Skin epidermis (tissue), 12 donors: ENCODE data around the gene TMPRSS3.

Experiments
- H3K27ac ChIP-seq, 21 experiments: fragments of 200-600 bp; sonication (generic) in 11 of 21; one replicate each; pipeline ENCODE4 v1.5.0; 2020; ENCODE audit warnings: mild to moderate bottlenecking in 3 of 21, inconsistent platforms in 2 of 21, moderate library complexity in 2 of 21
- H3K4me3 ChIP-seq, 7 experiments: fragments of 200-600 bp; sonication (generic) in 2 of 7; one replicate each; pipeline ENCODE4 v1.5.0; 2020; ENCODE audit warnings: inconsistent platforms in 2 of 7, mild to moderate bottlenecking in 2 of 7, moderate library complexity in 1 of 7

Gene TMPRSS3

GRCh38 chr21:42429856-42430255, 34.0 kb upstream of the TMPRSS3 start:
- H3K27ac ChIP-seq = no peak overlapping the region
- no peak overlapping the region for H3K4me3 ChIP-seq

DNA sequence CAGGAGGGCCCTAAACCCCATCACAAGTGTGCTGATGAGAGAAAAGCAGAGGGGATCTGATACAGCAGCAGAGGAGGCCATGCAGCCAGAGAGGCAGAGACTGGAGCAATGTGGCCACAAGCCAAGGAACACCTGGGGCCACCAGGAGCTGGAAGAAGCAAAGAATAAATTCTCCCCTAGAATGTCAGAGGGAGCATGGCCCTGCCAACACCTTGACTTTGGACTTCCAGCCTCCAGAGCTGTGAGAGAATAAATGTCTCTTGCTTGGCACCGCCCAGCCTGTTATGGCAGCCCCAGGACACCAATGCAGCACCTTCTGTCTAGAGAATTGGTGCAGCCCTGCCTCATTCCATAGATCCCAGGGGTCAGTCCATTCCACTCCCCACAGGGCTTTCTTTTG, 33.2 kb upstream of the TMPRSS3 start:
- H3K4me3 ChIP-seq = no peak overlapping the region
- H3K27ac ChIP-seq = no peak overlapping the region

DNA sequence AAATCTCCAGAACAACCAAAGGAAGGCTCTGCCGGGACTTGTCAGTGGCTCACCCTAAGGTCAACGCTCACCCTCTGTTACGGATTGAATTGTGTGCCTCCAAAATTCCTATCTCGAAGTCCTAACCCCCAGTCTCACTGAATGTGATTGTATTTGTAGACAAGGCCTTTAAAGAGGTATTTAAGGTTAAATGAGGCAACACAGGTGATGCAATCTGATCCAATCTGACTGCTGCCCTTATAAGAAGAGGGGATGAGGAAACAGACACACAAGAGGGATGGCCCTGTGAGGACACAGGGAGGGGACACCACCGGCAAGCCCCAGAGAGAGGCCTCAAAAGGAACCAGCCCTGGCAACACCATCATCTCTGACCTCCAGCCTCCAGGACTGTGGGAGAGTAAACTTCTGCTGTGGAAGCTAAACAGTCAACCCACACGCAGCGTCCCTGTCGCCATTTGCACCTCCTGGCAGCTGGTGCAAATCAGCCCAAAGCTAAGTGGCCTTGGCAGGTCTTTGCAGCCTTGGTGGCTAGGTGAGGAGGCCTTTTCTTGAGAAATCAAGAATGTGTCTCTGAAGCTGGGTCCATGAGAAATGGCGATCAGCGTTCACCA, 32.1 kb upstream of the TMPRSS3 start:
- no peak overlapping the region for H3K27ac ChIP-seq
- H3K4me3 ChIP-seq = no peak overlapping the region

GRCh38 chr21:42426876-42427480, 31.1 kb upstream of the TMPRSS3 start:
- Histone ChIP-seq H3K4me3 (no peak overlapping the region), H3K27ac (no peak overlapping the region)

DNA sequence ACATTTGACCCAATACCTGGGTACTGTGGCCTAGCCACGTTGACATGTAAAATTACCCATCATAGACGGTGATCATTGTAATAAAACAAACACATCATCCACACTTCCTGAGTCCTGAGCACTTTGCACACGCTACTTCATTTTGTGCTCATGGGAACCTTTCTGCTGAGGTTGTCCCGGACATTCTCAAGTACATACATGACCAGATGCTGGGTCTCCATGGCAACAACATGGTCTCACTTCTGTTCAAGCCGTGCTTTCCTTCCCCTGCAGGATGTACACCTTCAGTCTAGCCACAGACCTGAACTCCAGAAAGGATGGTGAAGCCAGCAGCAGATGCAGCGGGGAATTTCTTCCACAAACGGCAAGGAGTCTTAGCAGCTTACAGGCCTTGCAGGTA, 30.6 kb upstream of the TMPRSS3 start:
- no peak overlapping the region for H3K4me3 ChIP-seq
- no peak overlapping the region for H3K27ac ChIP-seq

DNA sequence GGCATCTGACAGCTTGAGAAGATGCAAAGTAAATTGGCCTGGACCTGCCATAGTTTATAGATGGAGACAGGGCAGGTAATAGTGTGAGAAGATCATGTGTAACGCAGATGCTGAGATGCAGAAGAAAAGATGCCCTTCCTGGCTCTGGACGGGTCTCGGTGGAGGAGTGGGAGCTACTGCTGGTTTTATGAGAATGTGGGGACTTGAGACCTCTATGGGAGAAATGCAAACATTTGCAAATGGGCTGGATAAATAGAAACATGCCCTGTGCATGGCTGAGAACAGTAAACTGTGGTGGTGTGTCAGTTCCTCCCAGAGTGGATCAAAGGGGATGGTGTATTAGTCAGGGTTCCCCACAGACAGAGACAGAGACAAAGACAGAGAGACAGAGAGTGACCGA, 29.7 kb upstream of the TMPRSS3 start:
- Histone ChIP-seq H3K27ac (peak overlapping the region in 4 of 21 experiments; percentile 26 to 55 (median 50)), H3K4me3 (no peak overlapping the region)

GRCh38 chr21:42424914-42425541, 29.2 kb upstream of the TMPRSS3 start:
- H3K4me3 ChIP-seq = no peak overlapping the region
- H3K27ac ChIP-seq = peak overlapping the region in 7 of 21 experiments; percentile 20 to 80 (median 46)

DNA sequence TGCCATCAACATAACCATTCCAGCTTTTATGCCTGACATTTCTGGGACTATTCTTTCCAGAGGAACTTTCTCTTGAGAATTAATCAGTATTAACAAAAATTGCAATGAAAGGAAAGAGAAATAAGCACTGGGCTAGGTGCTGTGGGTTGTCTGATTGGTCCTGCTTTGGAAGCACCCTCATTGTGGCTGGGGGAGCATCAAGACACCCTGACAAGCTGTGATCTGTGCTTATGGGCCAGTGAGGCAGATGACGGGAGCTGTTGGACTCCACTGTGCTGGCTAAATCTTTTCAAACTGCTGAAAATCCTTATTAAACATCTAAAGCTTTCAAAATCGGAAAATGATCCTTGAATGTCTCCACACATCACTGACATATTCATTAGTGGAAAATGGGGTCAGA, 27.8 kb upstream of the TMPRSS3 start:
- H3K4me3 ChIP-seq = no peak overlapping the region
- peak overlapping the region in 2 of 21 experiments; percentile 55 to 80 for H3K27ac ChIP-seq

DNA sequence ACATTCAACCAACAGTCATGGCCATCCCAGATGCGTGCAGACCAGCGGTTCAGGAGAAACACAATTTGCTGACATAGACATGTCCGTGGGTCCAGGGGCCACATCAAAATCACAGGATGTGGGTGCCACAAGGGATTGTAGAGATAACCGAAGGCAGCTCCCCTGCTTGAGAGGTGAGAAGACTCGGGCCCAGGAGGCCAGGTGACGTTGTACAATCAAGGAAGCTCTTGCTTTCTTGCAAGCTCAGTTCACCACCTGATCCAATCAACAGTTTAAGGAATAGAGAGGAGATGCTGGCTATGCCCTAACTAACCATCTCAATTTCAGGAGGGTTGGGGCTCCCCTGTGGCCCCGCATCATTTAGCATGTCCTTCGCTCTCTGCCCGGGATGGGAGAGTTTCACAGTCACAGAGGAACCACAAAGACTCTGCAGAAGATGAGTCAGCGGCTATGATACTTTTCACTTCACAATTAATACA, 27.4 kb upstream of the TMPRSS3 start:
- peak overlapping the region in 2 of 21 experiments; percentile 6 to 80 for H3K27ac ChIP-seq
- no peak overlapping the region for H3K4me3 ChIP-seq

DNA sequence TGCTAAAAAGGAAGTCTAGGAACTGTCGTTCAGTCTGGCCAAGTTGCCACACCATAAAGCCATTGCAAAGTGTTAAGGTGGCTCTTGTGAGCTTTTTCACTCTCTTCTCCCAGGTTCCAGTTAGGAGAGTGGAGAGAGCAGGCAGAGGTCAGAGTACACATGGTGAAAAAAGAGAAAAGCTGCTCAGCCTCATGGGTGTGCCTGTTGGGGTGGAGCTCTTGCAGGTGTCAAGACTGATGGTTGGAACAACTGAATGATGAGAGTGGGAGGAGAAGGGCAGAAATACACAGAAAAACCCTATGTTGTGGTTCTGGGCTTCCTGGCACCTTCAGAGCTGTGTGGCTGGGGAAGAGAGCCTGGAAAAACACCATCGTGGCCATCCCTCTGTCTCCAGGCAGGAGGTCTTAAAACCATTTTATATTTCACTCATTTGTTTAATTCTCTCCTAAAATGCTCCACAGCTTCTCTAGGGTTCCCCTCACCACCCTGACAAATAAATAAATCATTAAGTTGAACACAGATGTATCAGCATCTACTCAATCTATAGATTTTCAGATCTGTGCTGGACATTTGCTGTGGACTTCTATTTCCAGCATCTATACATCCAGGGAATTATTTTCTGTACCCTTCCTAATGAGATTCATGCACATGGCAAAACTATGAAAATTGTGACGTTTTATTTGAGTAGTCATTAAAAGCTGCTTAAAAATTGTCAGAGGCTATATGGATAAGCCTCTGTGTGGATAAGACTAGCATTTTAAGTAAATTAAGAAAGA, 25.4 kb upstream of the TMPRSS3 start:
- Histone ChIP-seq H3K27ac (peak overlapping the region in 1 of 21 experiments; percentile 17), H3K4me3 (no peak overlapping the region)

- H3K27ac ChIP-seq = no peak overlapping the region
Measured at GRCh38 chr21:42419845-42420244, 24.0 kb upstream of the TMPRSS3 start.

DNA sequence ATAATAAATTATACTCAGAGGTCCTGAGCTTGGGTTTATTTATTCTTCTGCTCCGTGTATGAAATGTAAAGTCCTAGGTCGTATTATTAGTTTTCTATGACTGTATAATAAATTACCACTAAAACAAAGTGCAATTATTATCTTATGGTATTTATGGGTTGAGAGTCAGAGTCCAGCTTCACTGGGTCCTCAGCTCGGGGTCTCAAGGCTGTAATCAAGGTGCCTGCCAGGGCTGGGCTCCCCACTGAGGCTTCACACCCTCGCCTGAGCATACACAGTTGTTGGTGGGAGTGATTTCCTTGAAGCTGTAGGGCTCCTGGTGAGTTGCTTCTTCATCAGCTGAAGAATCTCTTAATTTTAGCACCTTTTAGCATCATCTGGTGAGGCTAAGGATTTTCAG, 23.0 kb upstream of the TMPRSS3 start:
- no peak overlapping the region for H3K4me3 ChIP-seq

More at GRCh38 chr21:42419845-42420244, 24.0 kb upstream of the TMPRSS3 start:
- no peak overlapping the region for H3K4me3 ChIP-seq

DNA sequence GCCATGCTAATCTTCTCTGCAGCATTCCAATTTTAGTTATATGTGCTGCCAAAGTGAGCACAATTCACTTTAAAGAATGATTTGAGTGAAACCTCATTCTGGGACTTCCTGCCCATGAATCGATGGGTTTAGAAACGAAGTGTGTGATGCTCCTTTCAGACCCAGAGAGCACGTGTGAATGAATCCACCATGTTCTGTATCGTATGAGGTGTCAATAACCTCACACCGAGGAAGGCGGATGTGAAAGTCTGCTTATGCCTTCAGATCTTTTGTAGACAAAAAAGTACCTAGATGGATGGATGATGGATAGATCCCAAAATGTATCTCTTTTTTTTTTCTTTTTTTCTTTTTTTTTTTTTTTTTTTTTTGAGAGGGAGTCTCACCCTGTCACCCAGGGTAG, 21.7 kb upstream of the TMPRSS3 start:
- Histone ChIP-seq H3K4me3 (no peak overlapping the region), H3K27ac (no peak overlapping the region)

More for the DNA sequence above, 23.0 kb upstream of the TMPRSS3 start:
- H3K27ac ChIP-seq = no peak overlapping the region

GRCh38 chr21:42414928-42415769, 19.3 kb upstream of the TMPRSS3 start:
- H3K27ac ChIP-seq = peak overlapping the region in 8 of 21 experiments; percentile 11 to 83 (median 40)
- no peak overlapping the region for H3K4me3 ChIP-seq

GRCh38 chr21:42414553-42414927, 18.7 kb upstream of the TMPRSS3 start:
- peak overlapping the region in 8 of 21 experiments; percentile 5 to 83 (median 37) for H3K27ac ChIP-seq

DNA sequence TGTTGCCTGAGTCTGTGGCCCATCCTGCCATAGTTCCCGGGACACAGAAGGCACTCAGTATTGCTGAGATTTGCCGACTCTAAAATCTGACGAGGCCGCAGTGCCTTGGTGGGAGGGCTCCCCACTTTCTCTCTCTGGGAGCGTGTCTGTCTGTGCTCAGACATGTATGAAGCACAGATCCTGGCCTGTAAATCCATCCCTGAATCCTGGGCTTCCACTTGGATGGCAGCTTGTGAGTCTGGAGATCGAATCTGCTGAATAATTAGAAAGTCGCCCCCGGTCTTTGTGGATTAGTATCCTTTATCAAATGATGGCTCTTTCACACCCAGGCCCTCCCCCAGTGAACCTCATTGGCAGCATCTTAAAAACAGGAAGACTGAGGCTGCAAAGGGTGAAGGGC, 18.2 kb upstream of the TMPRSS3 start:
- Histone ChIP-seq H3K27ac (peak overlapping the region in 5 of 21 experiments; percentile 5 to 83 (median 29)), H3K4me3 (no peak overlapping the region)

More at GRCh38 chr21:42414553-42414927, 18.7 kb upstream of the TMPRSS3 start:
- no peak overlapping the region for H3K4me3 ChIP-seq

- H3K27ac ChIP-seq = peak overlapping the region in 2 of 21 experiments; percentile 52 to 83
- H3K4me3 ChIP-seq = no peak overlapping the region
Measured at GRCh38 chr21:42413500-42413899, 17.6 kb upstream of the TMPRSS3 start.

DNA sequence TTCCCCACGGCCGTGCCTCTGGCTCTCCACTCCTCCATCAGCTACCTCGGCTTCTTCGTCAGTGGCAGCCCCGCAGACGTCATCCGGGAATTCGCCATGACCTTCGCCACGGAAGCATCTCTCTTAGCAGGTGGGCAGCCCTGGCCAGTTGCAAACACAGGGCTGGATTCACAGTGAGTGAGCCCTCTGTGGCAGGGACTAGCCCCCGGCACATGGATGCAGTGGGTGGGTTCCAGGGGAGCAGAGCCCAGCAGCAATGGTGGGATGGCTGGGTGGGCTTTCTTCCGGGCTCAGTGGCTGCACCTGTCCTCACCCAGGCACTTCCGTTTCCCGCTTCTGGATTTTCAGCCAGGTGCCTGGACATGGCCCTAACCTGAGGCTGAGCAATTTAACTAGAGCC, 17.2 kb upstream of the TMPRSS3 start:
- Histone ChIP-seq H3K4me3 (no peak overlapping the region), H3K27ac (peak overlapping the region in 2 of 21 experiments; percentile 6 to 83)

DNA sequence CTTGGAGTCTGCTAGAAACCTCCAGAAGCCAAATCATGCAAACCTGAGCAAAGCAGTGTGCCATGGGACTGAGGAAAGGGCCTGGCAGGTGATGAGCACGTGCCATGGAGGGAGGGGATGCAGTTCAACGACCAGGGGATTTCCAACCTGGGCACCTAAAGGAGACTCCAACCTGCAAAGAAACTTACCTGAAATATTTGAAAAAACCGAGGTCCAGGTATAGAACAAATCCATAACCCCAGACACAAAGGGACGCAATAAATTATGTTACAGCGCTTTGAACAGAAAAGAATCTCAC, 16.7 kb upstream of the TMPRSS3 start:
- Histone ChIP-seq H3K4me3 (no peak overlapping the region), H3K27ac (peak overlapping the region in 3 of 21 experiments; percentile 56 to 62 (median 57))
